ENCODE results near the gene PARD3.

Gene PARD3

DNA sequence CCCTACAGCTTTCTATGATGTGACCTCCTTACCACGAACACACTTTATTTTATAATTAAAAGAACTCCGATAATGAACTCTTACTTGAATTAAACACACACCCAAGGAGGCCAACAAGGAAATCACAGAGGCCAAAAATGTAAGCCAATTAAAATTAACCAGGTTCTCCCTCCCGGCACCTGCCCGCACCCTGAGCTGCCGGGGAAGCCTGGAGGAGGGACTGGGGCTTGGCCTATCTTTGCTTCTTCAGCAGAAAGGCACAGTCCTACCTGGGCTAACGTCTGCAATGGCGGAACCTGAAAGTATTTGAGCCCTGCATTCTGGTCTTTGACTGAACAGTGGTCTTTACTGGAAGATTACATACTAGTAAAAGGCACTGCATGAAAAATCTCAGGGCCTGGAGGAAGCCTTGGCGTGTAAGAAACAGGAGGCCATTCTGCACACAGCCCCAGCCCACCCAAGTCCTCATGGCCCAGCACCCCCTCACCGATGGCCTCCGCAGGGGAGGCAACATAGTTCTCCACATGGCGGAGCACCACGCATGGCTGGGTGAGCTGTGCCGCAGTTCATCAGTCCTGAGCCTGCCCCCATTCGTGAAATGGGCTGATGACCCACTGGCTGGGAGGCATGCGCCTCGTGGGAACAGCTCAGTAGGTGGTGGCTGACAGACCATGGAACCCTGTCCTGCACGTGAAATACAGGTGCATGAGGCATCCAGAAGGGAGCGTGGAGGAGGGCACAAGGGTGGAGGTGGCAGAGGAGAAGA is 173.8 kb downstream of the PARD3 start:
- no peak overlapping the region for H3K27ac ChIP-seq (ENCODE audit: low read depth, low read length)
- H3K4me2 ChIP-seq (ENCODE audit: low read length) = no peak overlapping the region
- peaks cover 4% of the 10 kb centered on the region for H3F3A ChIP-seq (ENCODE audit: control insufficient read depth, insufficient read depth)
- H3K36me3 ChIP-seq (ENCODE audit: control insufficient read depth, low read length) = no peaks in the 10 kb centered on the region
- H3K9me2 ChIP-seq (replicated peaks; ENCODE audit: control insufficient read depth, low read length) = no peaks in the 10 kb centered on the region
- no peak for TF ChIP-seq EZH2phosphoT487 (IDR thresholded peaks at IDR 0.05; ENCODE audit: borderline replicate concordance, low read length)
- TF ChIP-seq, protein P1, sequence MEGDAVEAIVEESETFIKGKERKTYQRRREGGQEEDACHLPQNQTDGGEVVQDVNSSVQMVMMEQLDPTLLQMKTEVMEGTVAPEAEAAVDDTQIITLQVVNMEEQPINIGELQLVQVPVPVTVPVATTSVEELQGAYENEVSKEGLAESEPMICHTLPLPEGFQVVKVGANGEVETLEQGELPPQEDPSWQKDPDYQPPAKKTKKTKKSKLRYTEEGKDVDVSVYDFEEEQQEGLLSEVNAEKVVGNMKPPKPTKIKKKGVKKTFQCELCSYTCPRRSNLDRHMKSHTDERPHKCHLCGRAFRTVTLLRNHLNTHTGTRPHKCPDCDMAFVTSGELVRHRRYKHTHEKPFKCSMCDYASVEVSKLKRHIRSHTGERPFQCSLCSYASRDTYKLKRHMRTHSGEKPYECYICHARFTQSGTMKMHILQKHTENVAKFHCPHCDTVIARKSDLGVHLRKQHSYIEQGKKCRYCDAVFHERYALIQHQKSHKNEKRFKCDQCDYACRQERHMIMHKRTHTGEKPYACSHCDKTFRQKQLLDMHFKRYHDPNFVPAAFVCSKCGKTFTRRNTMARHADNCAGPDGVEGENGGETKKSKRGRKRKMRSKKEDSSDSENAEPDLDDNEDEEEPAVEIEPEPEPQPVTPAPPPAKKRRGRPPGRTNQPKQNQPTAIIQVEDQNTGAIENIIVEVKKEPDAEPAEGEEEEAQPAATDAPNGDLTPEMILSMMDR (IDR thresholded peaks at IDR 0.05; ENCODE audit: low read depth, low read length, poor library complexity, severe bottlenecking) = no peak
- H3K4me1 ChIP-seq (ENCODE audit: control insufficient read depth, low read length) = peaks cover 26% of the 10 kb centered on the region
- H4K20me1 ChIP-seq (ENCODE audit: control insufficient read depth, insufficient read depth, low read depth, low read length) = no peaks in the 10 kb centered on the region
- H3K4me3 ChIP-seq (ENCODE audit: low read length) = no peak overlapping the region
- no peaks in the 10 kb centered on the region for H3K9me3 ChIP-seq (ENCODE audit: control insufficient read depth, insufficient read depth, low read length)
- H3K27me3 ChIP-seq (ENCODE audit: control insufficient read depth, low read length) = no peaks in the 10 kb centered on the region
- no peaks in the 10 kb centered on the region for H3K79me2 ChIP-seq (ENCODE audit: control insufficient read depth, low read length)

DNA sequence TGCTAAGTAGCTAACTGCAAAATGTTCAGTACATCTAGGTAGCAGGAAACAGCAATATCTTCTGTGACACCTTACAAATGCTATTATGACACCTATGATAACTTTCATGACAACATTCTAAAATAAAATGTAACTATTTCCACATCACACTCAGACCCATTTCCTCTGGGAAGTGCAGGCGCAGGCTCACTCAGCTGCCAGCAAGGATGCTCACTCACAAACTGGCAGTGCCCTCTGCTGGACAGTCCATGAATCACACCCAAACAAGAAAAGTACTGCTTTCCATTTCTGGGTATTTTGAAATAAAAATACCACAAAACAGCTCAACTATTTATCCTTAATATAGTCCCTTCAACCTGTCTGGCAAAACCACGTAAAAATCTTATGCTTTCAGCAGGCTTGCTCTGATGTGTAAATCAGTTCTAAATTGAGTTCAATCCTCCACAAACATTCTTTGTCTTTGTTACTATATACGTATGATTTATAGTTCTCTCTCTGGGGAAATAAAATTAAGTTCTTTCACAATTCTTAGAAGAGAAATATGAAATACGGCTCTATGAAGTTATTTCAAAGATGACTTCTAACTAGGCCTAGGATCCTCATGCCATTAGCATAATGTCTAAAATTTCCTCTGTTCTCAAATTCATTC is 176.6 kb downstream of the PARD3 start:
- H3F3A ChIP-seq (ENCODE audit: control insufficient read depth, insufficient read depth) = peaks cover 4% of the 10 kb centered on the region
- H3K79me2 ChIP-seq (ENCODE audit: control insufficient read depth, low read length) = no peaks in the 10 kb centered on the region
- no peaks in the 10 kb centered on the region for H3K9me3 ChIP-seq (ENCODE audit: control insufficient read depth, insufficient read depth, low read length)
- H3K36me3 ChIP-seq (ENCODE audit: control insufficient read depth, low read length) = no peaks in the 10 kb centered on the region
- H3K27ac ChIP-seq (ENCODE audit: low read depth, low read length) = peak overlapping the region; percentile 75
- H3K4me1 ChIP-seq (ENCODE audit: control insufficient read depth, low read length) = peaks cover 30% of the 10 kb centered on the region
- TF ChIP-seq EZH2phosphoT487 (IDR thresholded peaks at IDR 0.05; ENCODE audit: borderline replicate concordance, low read length) = no peak
- TF ChIP-seq, protein P1 (IDR thresholded peaks at IDR 0.05; ENCODE audit: low read depth, low read length, poor library complexity, severe bottlenecking) = peak; percentile 90
- H3K4me3 ChIP-seq (ENCODE audit: low read length) = peak overlapping the region; percentile 56; the same call in 1 of the 2 replicates
- peak overlapping the region; percentile 66 for H3K4me2 ChIP-seq (ENCODE audit: low read length)
- no peaks in the 10 kb centered on the region for H3K27me3 ChIP-seq (ENCODE audit: control insufficient read depth, low read length)
- H3K9me2 ChIP-seq (replicated peaks; ENCODE audit: control insufficient read depth, low read length) = no peaks in the 10 kb centered on the region
- no peaks in the 10 kb centered on the region for H4K20me1 ChIP-seq (ENCODE audit: control insufficient read depth, insufficient read depth, low read depth, low read length)

DNA sequence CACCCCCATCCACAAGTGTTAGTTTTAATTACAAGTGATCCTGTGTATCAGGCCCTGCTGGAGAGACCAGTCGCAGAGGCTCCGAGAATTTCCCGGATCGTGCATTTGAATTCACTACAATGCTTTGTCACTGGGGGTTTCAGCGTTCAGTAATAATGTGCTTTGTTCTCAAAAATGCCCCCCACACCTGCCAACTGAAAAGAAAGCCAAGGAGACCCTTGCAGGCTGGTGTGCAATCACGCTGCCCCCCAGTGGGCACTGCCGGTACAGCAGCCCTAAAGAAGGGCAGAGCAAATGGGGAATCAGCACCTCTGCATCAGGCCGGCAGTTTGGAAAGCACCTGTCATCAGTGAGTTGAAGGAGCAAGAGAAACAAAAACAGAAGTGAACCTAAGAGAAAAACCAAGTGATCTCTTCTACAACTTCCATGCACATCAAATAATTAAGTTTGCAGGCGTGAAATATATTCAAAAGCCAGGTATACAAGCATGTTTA is 177.6 kb downstream of the PARD3 start:
- peaks cover 30% of the 10 kb centered on the region for H3K4me1 ChIP-seq (ENCODE audit: control insufficient read depth, low read length)
- no peaks in the 10 kb centered on the region for H3K9me2 ChIP-seq (replicated peaks; ENCODE audit: control insufficient read depth, low read length)
- no peaks in the 10 kb centered on the region for H3K36me3 ChIP-seq (ENCODE audit: control insufficient read depth, low read length)
- H3K27ac ChIP-seq (ENCODE audit: low read depth, low read length) = peak overlapping the region; percentile 75
- no peaks in the 10 kb centered on the region for H3K27me3 ChIP-seq (ENCODE audit: control insufficient read depth, low read length)
- no peaks in the 10 kb centered on the region for H3K9me3 ChIP-seq (ENCODE audit: control insufficient read depth, insufficient read depth, low read length)
- H3K4me2 ChIP-seq (ENCODE audit: low read length) = peak overlapping the region; percentile 66
- H3F3A ChIP-seq (ENCODE audit: control insufficient read depth, insufficient read depth) = peaks cover 4% of the 10 kb centered on the region
- no peaks in the 10 kb centered on the region for H3K79me2 ChIP-seq (ENCODE audit: control insufficient read depth, low read length)
- H3K4me3 ChIP-seq (ENCODE audit: low read length) = peak overlapping the region; percentile 56
- TF ChIP-seq, protein P1 (IDR thresholded peaks at IDR 0.05; ENCODE audit: low read depth, low read length, poor library complexity, severe bottlenecking) = peak; percentile 99
- TF ChIP-seq EZH2phosphoT487 (IDR thresholded peaks at IDR 0.05; ENCODE audit: borderline replicate concordance, low read length) = no peak
- no peaks in the 10 kb centered on the region for H4K20me1 ChIP-seq (ENCODE audit: control insufficient read depth, insufficient read depth, low read depth, low read length)
